NCI-H2107 treated with DMSO at 0.1 percent for 48 hours (cell line): ENCODE data around the gene LMTK3.
A peak's percentile ranks its signal among the peaks of the same experiment; 100 is the strongest.

Source experiments
- DNase-seq: peaks from one replicate; lab custom pipeline; 2025; ENCODE audit not compliant: unreplicated experiment; lab: John Stamatoyannopoulos, UW

LMTK3 gene

DNA sequence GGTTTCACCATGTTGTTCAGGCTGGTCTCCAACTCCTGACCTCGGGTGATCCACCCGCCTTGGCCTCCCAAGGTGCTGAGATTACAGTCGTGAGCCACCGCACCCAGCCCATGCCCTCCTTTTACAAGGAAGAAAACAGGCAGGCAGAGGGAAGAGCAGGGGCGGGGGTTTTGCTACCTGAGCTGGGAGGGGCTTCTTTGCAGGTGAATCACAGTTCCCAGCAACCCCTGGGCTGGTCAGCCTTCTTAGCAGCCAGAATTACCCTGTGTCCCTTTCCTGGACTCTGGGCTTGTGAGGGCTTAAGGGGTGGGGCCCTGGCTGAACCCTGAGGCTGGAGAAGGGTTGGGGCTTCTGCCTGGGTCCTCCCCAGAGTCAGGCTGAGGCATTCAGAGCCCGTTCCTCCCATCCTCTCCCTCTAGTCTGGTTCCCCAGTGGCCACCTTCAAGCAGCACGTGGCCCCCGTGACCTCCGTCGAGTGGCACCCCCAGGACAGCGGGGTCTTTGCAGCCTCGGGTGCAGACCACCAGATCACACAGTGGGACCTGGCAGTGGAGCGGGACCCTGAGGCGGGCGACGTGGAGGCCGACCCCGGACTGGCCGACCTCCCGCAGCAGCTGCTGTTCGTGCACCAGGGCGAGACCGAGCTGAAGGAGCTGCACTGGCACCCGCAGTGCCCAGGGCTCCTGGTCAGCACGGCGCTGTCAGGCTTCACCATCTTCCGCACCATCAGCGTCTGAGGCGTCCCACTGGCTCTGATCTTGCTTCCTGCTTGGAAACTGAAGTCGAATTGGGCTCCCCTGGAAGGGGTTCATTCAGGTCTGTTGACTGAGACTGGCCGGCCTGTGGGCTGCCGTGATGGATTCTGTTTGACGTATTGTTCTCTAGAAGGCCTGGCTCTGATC lies 59.1 kb downstream of the LMTK3 start:
- DNase-seq = no peak

DNA sequence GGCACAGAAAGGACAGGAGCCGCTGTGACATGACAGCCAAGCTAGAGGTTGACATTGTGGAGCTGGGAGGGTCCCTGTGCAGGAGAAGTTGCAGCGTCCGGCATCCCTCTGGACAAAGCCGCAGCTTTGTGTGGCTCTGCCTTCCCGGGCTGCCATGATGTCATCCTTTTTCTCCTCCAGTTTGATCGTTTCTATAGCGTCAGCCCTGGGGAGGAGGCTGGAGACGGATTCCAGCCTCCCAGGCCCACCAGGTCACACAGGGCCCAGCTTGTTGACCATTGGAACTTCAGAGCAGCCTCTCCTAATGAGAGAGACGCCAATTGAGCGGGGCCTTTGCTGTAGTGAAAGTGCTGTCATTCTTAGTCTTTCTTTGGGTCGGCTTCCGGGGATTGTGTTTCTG lies 60.0 kb downstream of the LMTK3 start:
- no peak for DNase-seq

- DNase-seq = no peak
Measured at GRCh38 chr19:48450863-48451262, 60.8 kb downstream of the LMTK3 start.

DNA sequence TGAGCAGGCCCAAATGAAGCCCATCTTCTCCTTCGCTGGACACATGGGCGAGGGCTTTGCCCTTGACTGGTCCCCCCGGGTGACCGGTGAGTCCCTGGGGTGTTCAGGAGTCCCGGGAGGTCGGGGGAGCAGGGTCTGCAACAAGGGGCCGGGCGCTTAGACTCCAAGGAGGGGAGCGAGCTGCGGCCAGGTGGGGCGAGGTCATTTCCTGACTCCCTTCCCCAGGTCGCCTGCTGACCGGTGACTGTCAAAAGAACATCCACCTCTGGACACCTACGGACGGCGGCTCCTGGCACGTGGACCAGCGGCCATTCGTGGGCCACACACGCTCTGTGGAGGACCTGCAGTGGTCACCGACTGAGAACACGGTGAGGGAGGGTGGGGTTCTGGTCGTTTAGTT lies 61.2 kb downstream of the LMTK3 start:
- no peak for DNase-seq

GRCh38 chr19:48448563-48448962 lies 63.1 kb downstream of the LMTK3 start:
- DNase-seq = no peak

- DNase-seq = no peak
Measured at GRCh38 chr19:48446579-48446978, 65.1 kb downstream of the LMTK3 start.

GRCh38 chr19:48445606-48446481 lies 65.8 kb downstream of the LMTK3 start, which contains the start of gene GRWD1:
GRWD1 (plus strand) TSS chr19:48445983; CDS start chr19:48446006, 23 bp downstream.
- peak; percentile 94 for DNase-seq

DNA sequence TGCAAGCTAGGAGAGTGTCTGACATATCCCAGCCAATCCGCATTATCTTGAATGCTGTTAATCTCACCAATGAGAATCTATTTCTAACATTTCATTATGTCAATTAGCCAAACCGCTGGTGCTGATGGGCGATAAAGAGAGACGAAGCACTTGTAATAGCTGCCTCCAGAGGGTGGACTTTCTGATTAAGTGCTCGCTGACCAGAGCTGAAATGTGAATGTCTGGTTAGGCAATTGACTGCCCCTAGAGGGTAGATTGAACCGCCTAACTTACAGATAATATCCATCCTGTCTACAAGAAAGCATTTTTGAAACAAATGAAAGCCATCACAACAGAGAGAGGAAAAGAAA lies 66.4 kb downstream of the LMTK3 start:
- peak; percentile 76 for DNase-seq

- no peak for DNase-seq
Measured at GRCh38 chr19:48444936-48445200, 66.8 kb downstream of the LMTK3 start.

DNA sequence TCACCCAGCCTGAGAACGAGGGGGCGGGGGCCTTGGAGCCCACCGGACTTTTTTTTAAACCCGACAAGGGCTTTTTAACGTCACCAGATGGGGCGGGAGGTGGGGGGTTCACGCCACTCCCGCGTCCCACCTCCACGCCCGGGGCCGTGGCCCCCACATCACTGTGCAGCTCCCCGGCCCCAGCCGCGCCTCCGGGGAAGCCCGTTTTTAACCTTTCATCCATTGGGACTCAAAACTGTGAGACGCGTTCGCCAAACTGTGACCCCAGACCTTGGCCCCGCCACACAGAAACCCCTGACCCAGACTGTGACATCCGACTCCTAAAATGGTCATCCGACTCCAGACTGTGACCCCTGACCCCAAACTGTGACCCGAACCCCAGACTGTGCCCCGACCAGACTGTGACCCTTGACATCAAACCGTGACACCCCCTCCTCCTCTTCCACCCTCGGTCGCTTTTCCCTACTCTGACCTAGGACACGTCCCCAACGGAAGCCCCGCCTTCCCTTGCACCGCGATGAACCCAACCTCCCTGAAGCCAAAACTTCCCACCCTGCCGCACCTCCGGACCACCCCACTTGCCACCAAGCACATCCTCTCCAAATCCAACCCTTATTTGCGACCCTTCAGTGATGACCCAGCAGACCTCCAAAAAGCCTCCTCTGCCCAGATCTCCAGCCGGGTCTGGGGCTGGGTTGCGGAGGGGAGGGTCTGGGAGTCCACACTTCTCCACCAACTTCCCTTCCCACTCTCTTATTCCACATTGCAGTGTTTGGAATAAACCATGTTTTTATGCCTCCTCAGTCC lies 67.3 kb downstream of the LMTK3 start:
- no peak for DNase-seq

DNA sequence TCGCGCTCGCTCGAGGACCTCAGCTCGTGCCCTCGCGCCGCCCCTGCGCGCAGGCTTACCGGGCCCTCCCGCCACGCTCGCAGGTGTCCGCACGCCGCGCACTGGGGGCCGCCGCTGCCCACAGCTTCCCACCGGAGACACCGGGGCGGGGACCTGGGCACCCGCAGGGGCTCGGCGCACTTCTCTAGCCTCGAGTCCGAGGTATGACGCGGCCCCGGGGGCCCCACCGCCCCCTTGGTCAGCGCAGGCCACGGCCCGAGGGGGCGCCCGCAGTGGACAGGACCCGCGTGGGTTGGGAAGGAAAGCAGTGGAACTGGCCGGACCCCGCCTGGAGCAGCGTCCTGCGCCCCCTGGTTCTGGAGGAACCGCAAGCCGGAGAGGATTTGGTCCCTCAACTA lies 67.9 kb downstream of the LMTK3 start:
- DNase-seq = no peak

GRCh38 chr19:48443256-48443655 lies 68.4 kb downstream of the LMTK3 start:
- DNase-seq = no peak

DNA sequence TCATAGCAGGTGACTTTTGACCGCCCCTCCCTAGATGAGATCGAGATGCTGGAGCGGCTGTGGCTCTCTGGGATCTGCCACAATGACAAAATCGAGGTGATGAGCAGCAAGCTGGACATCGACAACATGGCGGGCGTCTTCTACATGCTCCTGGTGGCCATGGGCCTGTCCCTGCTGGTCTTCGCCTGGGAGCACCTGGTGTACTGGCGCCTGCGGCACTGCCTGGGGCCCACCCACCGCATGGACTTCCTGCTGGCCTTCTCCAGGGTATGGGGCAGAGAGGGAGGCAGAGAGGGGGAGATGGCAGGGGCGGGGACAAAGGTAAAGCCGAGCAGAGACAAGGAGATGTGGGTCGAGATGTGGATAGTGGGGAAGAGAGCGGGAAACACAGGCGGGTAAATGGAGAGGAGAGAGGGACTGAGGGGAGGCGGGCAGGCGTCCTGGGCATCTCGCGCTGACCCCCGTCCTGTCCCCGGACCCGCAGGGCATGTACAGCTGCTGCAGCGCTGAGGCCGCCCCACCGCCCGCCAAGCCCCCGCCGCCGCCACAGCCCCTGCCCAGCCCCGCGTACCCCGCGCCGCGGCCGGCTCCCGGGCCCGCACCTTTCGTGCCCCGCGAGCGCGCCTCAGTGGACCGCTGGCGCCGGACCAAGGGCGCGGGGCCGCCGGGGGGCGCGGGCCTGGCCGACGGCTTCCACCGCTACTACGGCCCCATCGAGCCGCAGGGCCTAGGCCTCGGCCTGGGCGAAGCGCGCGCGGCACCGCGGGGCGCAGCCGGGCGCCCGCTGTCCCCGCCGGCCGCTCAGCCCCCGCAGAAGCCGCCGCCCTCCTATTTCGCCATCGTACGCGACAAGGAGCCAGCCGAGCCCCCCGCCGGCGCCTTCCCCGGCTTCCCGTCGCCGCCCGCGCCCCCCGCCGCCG lies 69.3 kb downstream of the LMTK3 start:
- DNase-seq = no peak

DNA sequence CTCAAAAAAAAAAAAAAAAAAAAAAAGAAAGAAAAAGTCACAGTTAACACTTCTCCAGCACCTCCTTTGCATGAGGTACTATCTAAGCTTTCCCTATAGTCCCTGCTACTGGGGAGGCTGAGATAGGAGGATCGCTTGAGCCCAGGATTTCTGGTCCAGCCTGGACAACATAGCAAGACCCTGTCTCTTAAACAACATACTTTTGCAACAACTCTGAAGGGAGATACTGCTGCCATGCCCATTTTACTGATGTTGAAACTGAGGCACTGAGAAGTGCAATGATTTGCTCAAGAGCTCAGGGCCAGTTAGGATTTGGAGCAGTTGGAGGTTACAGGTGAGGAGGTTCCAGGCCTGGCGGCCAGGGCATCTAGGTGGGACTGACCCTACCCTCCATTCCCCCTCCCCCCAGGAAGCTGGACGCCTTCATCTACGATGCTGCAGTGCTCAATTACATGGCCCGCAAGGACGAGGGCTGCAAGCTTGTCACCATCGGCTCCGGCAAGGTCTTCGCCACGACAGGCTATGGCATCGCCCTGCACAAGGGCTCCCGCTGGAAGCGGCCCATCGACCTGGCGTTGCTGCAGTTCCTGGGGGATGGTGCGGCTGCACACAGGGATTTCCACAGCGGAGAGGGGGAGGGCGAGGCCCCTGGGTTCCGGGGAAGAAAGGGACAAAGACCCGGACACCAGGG lies 70.1 kb downstream of the LMTK3 start:
- DNase-seq = no peak

DNA sequence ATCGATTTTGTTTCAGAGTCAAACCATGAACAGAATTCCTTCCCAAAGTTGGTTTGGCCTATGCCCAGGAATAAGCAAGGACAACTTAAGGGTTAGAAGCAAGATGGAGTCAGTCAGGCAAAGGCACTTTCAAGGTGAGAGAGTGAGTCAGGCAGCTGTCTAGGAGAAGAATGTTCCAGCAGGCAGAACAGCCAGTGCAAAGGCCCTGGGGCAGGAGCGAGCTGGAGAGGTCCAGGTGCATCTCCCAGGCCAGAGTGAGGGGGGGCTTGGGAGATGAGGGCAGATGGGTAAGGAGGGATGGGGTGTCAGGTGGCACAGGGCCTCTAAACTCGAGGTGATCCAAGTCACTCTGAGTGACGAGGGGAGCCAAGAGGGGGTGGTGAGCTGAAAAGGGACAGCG lies 75.0 kb downstream of the LMTK3 start:
- DNase-seq = no peak
